ENCODE results near the gene SHC3. TPM values are rescaled to one million over a fixed set of nuclear protein-coding genes. Genes with fewer than 3 reads are reported as not detected.

SHC3 gene
- total RNA-seq, 1 experiment from 2014 or later: 1.8 TPM

DNA sequence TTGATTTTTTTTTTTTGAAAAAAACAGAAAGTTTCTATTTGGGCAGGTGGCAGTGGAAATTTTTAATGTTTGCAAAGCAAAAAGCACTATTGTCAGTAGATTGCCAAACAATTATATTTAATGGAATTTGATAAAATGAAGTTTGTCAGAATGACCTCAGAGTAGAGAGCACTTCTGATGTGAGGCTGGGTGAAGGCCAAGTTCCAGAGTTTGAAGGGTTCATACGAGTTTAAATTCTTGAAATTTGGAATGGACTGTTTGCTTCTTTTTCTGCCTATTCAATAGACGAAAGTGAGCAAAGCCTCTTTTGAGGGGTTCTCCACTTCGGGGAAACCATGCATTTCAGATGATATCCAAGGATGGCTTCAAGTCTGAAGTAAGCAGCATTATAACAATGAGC lies 7.4 kb downstream of the SHC3 start:
- no CpG with 5 or more reads among the region's 3 CpGs for WGBS (ENCODE audit: extremely low coverage, insufficient read length, low lambda C conversion rate)
- TF ChIP-seq CTCF (conservative IDR thresholded peaks at IDR 0.05): no peak
- Mint-ChIP-seq H3K27ac (no peak overlapping the region), H3K27me3 (ENCODE audit: low read depth) (peaks cover 6% of the 10 kb centered on the region), H3K36me3 (ENCODE audit: insufficient read depth in 1 of 3, low read depth in 3 of 3) (peaks cover 0 to 2% (median 0%) of the 10 kb centered on the region in 3 experiments; a peak in 2 of 7 replicates), H3K9me3 (no peaks in the 10 kb centered on the region), H3K4me1 (peaks cover 4 to 5% of the 10 kb centered on the region in 2 experiments; a peak in 2 of 4 replicates), H3K4me3 (no peak overlapping the region)
- peaks cover 7% of the 10 kb centered on the region; the same call in 1 of the 2 replicates for H3K79me2 ChIP-seq (ENCODE audit: insufficient read depth, low read length)
- no peaks in the 10 kb centered on the region; the same call in 1 of the 2 replicates for H3K27me3 ChIP-seq (ENCODE audit: insufficient read depth, low read length)
- no peak overlapping the region for H3K18ac ChIP-seq (ENCODE audit: insufficient read length, low read depth, low read length)
- H3K79me1 ChIP-seq (ENCODE audit: insufficient read depth, low read depth, low read length, poor library complexity, severe bottlenecking): no peaks in the 10 kb centered on the region
- no peak overlapping the region for H2BK12ac ChIP-seq (ENCODE audit: insufficient read length, low read depth, low read length)
- no peak overlapping the region for H2BK5ac ChIP-seq (ENCODE audit: insufficient read length, low read length)
- H3K4me2 ChIP-seq (ENCODE audit: insufficient read depth, insufficient read length, low read length): no peak overlapping the region
- no peak overlapping the region for H3K27ac ChIP-seq (ENCODE audit: insufficient read length, low read depth, low read length)
- H4K8ac ChIP-seq (replicated peaks; ENCODE audit: insufficient read length, low read depth, low read length): no peak overlapping the region
- no peak overlapping the region for H4K5ac ChIP-seq (ENCODE audit: insufficient read length, low read depth, low read length)
- no peak overlapping the region for H3K4ac ChIP-seq (ENCODE audit: low read depth, low read length)
- no peak overlapping the region for H3T11ph ChIP-seq (ENCODE audit: low read length)
- no peak overlapping the region for H3K9ac ChIP-seq (ENCODE audit: extremely low read depth, insufficient read length, low read length)
- no peak overlapping the region for H2BK120ac ChIP-seq (ENCODE audit: low read depth, low read length, poor library complexity, severe bottlenecking)
- DNase-seq: no peak
- H3K14ac ChIP-seq (ENCODE audit: insufficient read depth, low read length): no peak overlapping the region
- no peak overlapping the region for H4K91ac ChIP-seq (ENCODE audit: insufficient read length, low read depth, low read length)
- H2AK5ac ChIP-seq (ENCODE audit: insufficient read length, low read length): no peak overlapping the region
- H4K20me1 ChIP-seq (ENCODE audit: control insufficient read depth, insufficient read depth, insufficient read length): no peaks in the 10 kb centered on the region
- no peaks in the 10 kb centered on the region for H3K9me3 ChIP-seq (ENCODE audit: control insufficient read depth, low read depth, low read length)
- H3K4me1 ChIP-seq (ENCODE audit: insufficient read depth, low read length): no peaks in the 10 kb centered on the region
- no peak overlapping the region for H2BK20ac ChIP-seq (ENCODE audit: low read depth, low read length, poor library complexity, severe bottlenecking)
- H3K23ac ChIP-seq (ENCODE audit: insufficient read length, low read depth, low read length): no peak overlapping the region
- H3K23me2 ChIP-seq (ENCODE audit: insufficient read length, low read depth, low read length, poor library complexity, severe bottlenecking): no peaks in the 10 kb centered on the region
- no peak overlapping the region for H2BK15ac ChIP-seq (ENCODE audit: low read depth, low read length)
- H3K56ac ChIP-seq (ENCODE audit: insufficient read length, low read depth, low read length): no peak overlapping the region
- H2AFZ ChIP-seq (ENCODE audit: low read length): no peak overlapping the region

Data from H9 (cell line).